ENCODE results near the gene SSR3. TPM values are rescaled to one million over a fixed set of nuclear protein-coding genes. Genes with fewer than 3 reads are reported as not detected.
A peak's percentile ranks its signal among the peaks of the same experiment; 100 is the strongest.

The SSR3 gene
- total RNA-seq, 1 experiment from 2014 or later, result 197 TPM

DNA sequence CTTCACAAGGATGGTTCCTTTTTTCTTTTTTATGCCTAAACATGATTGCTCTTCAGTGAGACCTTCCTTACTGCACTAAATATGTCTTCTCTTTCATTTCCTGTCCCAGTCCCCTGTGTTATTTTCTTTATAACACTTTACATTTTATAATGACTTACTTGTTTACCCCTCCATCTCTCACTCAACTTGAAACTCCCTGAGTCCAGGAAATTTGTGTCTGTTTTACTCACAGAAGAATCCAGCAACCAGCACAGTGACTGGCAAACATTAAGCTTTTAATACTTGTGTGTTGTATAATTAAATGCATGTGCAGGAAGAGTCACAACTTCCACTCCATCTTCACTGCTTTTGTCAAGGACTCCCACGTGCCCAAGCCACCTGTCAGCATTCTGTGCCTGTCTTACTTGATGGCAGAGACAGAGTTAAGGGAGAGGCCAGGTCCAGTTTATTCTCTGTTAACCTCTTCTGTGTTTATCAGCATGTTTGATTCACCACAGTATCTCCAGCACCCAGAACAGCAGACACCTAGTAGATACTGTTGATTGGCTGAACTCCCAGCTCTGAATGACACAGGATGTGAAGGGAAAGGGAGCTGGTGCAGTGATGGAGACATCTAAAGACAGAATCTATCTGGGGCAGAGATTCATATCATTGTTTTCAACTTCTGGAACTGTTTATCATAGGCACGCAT is 42.8 kb downstream of the SSR3 start:
- H3K4me1 ChIP-seq (ENCODE audit: low read length), result no peaks in the 10 kb centered on the region
- no peaks in the 10 kb centered on the region for H3K27me3 ChIP-seq (ENCODE audit: low read length)
- no peaks in the 10 kb centered on the region for H3K9me2 ChIP-seq (replicated peaks; ENCODE audit: insufficient read depth, low read length)
- no peak overlapping the region for H3K27ac ChIP-seq (ENCODE audit: low read length)
- H3K79me2 ChIP-seq (ENCODE audit: low read length), result no peaks in the 10 kb centered on the region
- no peaks in the 10 kb centered on the region for H3K36me3 ChIP-seq (ENCODE audit: insufficient read depth, low read length)
- H3K9ac ChIP-seq (ENCODE audit: low read length), result no peak overlapping the region
- no peaks in the 10 kb centered on the region for H4K20me1 ChIP-seq (ENCODE audit: insufficient read depth, low read depth, low read length)
- H3K4me3 ChIP-seq (ENCODE audit: low read length), result no peak overlapping the region
- DNase-seq, result no peak
- no peak overlapping the region for H2AFZ ChIP-seq (ENCODE audit: low read length)
- H3K9me3 ChIP-seq (ENCODE audit: low read length), result no peaks in the 10 kb centered on the region
- no peak overlapping the region for H3K4me2 ChIP-seq (ENCODE audit: low read depth, low read length, poor library complexity, severe bottlenecking)

DNA sequence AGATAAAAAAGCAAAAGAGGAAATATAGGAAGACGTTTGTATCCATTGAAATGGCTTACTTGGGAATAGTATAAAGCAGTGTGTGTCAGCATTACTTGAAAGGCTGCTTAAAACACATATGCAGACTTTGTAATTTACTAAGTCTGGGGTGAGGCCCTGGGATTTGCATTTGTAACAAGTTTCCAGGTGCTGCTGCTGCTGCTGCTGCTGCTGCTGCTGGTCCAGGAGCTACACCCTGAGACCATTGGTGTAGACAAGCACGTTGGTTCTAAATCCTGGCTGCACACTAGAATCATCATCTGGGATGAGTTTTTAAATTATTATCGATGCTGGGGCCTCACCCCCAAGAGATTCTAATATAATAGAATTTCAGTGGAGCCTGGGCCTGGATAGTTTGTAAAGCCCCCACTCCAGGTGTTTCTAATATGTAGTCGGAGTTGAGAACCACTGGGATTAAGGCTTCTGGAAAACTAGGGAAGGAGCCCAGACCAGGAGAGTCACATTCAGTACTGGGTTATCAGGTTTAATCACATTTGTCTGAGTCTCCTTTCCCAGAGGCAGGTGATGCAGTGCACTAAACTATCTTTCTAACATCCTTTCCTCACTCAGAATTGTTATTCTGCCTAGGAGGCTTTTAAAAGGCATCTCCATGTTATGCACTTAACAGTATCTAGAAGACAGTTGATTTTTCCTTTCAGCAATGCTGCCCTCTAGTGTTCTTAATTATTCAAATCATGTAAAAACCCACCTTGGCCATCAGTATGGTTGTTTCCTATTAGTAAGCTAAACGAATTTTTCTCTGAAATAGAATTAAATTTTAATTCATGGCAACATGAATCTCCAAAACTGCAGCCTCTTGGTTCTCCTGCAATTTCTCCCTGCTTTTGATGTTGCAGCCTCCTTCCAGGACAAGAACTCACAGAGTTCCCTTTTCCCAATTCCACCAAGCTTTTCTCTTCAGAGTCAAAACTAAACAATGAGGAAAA is 45.4 kb downstream of the SSR3 start:
- no peaks in the 10 kb centered on the region for H3K9me3 ChIP-seq (ENCODE audit: low read length)
- H3K4me3 ChIP-seq (ENCODE audit: low read length), result no peak overlapping the region
- H3K36me3 ChIP-seq (ENCODE audit: insufficient read depth, low read length), result no peaks in the 10 kb centered on the region
- no peak overlapping the region for H2AFZ ChIP-seq (ENCODE audit: low read length)
- H3K27ac ChIP-seq (ENCODE audit: low read length), result no peak overlapping the region
- H3K9ac ChIP-seq (ENCODE audit: low read length), result no peak overlapping the region
- H4K20me1 ChIP-seq (ENCODE audit: insufficient read depth, low read depth, low read length), result no peaks in the 10 kb centered on the region
- H3K27me3 ChIP-seq (ENCODE audit: low read length), result no peaks in the 10 kb centered on the region
- H3K79me2 ChIP-seq (ENCODE audit: low read length), result no peaks in the 10 kb centered on the region
- H3K9me2 ChIP-seq (replicated peaks; ENCODE audit: insufficient read depth, low read length), result no peaks in the 10 kb centered on the region
- H3K4me1 ChIP-seq (ENCODE audit: low read length), result no peaks in the 10 kb centered on the region
- no peak overlapping the region for H3K4me2 ChIP-seq (ENCODE audit: low read depth, low read length, poor library complexity, severe bottlenecking)
- DNase-seq, result peak; percentile 86

DNA sequence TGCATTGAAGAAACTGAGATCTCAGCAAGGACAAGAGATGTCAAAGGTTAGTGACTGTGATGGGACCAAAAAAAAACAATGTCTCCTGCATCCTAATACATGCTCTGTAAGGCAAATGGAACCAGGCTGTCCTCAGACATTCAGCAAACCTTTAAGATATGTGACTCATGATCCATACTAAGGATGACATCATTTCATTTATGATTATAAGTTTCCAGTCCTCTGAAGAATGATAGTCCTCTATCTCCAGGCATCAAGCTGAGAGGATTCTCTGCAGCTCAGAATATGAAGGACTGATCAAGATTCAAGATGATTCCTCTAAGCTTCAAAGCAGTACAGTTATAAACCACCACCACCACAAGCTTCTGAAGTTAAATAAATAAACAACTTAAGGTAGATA is 47.6 kb downstream of the SSR3 start:
- H3K4me1 ChIP-seq (ENCODE audit: low read length), result no peaks in the 10 kb centered on the region
- H3K79me2 ChIP-seq (ENCODE audit: low read length), result no peaks in the 10 kb centered on the region
- DNase-seq, result no peak
- no peak overlapping the region for H2AFZ ChIP-seq (ENCODE audit: low read length)
- H3K4me2 ChIP-seq (ENCODE audit: low read depth, low read length, poor library complexity, severe bottlenecking), result no peak overlapping the region
- H3K27ac ChIP-seq (ENCODE audit: low read length), result no peak overlapping the region
- no peak overlapping the region for H3K9ac ChIP-seq (ENCODE audit: low read length)
- no peaks in the 10 kb centered on the region for H4K20me1 ChIP-seq (ENCODE audit: insufficient read depth, low read depth, low read length)
- H3K9me2 ChIP-seq (replicated peaks; ENCODE audit: insufficient read depth, low read length), result no peaks in the 10 kb centered on the region
- H3K9me3 ChIP-seq (ENCODE audit: low read length), result no peaks in the 10 kb centered on the region; the same call in 1 of the 2 replicates
- no peak overlapping the region for H3K4me3 ChIP-seq (ENCODE audit: low read length)
- no peaks in the 10 kb centered on the region for H3K27me3 ChIP-seq (ENCODE audit: low read length)
- H3K36me3 ChIP-seq (ENCODE audit: insufficient read depth, low read length), result no peaks in the 10 kb centered on the region

DNA sequence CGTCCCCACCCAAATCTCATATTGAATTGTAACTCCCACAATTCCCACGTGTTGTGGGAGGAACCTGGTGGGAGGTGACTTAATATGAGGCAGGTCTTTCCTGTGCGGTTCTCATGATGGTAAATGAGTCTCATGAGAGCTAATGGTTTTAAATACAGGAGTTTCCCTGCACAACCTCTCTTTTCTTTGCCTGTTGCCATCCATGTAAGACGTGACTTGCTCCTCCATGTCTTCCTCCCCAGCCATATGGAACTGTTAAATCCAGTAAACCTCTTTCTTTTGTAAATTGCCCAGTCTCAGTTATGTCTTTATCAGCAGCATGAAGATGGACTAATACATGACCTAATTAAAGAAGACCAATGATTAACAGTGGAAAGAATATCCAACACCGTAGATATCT is 56.6 kb downstream of the SSR3 start:
- H2AFZ ChIP-seq (ENCODE audit: low read length), result no peak overlapping the region

DNA sequence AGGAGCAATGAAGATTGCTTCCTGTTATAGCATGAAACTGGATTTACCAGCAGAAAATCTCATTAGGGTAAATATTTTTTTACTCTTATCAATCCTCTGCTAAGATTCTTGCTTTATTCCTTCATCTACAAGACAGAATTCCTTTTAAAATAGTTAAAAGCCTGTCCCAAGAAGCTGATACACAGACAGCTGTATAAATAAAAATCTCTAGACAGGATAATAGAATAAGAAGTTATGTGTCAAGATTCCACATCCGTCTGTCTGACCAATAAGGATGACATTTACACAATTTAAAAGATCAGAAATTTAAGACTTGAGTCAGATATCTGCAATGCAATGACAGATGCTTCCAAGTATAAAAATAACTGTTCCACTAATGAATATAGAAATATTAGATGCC is 57.6 kb downstream of the SSR3 start:
- H3K9ac ChIP-seq (ENCODE audit: low read length), result no peak overlapping the region
- H3K4me2 ChIP-seq (ENCODE audit: low read depth, low read length, poor library complexity, severe bottlenecking), result no peak overlapping the region
- H2AFZ ChIP-seq (ENCODE audit: low read length), result no peak overlapping the region
- no peaks in the 10 kb centered on the region for H3K79me2 ChIP-seq (ENCODE audit: low read length)
- H3K36me3 ChIP-seq (ENCODE audit: insufficient read depth, low read length), result no peaks in the 10 kb centered on the region
- DNase-seq, result no peak
- H4K20me1 ChIP-seq (ENCODE audit: insufficient read depth, low read depth, low read length), result no peaks in the 10 kb centered on the region
- no peaks in the 10 kb centered on the region for H3K9me2 ChIP-seq (replicated peaks; ENCODE audit: insufficient read depth, low read length)
- H3K4me3 ChIP-seq (ENCODE audit: low read length), result no peak overlapping the region
- H3K9me3 ChIP-seq (ENCODE audit: low read length), result no peaks in the 10 kb centered on the region
- H3K27me3 ChIP-seq (ENCODE audit: low read length), result no peaks in the 10 kb centered on the region; the same call in 1 of the 2 replicates
- no peaks in the 10 kb centered on the region for H3K4me1 ChIP-seq (ENCODE audit: low read length)
- H3K27ac ChIP-seq (ENCODE audit: low read length), result no peak overlapping the region

More for the DNA sequence above, 56.6 kb downstream of the SSR3 start:
- H3K36me3 ChIP-seq (ENCODE audit: insufficient read depth, low read length), result no peaks in the 10 kb centered on the region
- H3K9me3 ChIP-seq (ENCODE audit: low read length), result no peaks in the 10 kb centered on the region
- no peaks in the 10 kb centered on the region for H3K4me1 ChIP-seq (ENCODE audit: low read length)
- no peaks in the 10 kb centered on the region; the same call in 1 of the 2 replicates for H3K27me3 ChIP-seq (ENCODE audit: low read length)
- no peak overlapping the region for H3K4me3 ChIP-seq (ENCODE audit: low read length)
- H4K20me1 ChIP-seq (ENCODE audit: insufficient read depth, low read depth, low read length), result no peaks in the 10 kb centered on the region
- H3K9ac ChIP-seq (ENCODE audit: low read length), result no peak overlapping the region
- H3K9me2 ChIP-seq (replicated peaks; ENCODE audit: insufficient read depth, low read length), result no peaks in the 10 kb centered on the region
- no peak overlapping the region for H3K4me2 ChIP-seq (ENCODE audit: low read depth, low read length, poor library complexity, severe bottlenecking)
- H3K27ac ChIP-seq (ENCODE audit: low read length), result no peak overlapping the region
- no peak for DNase-seq
- H3K79me2 ChIP-seq (ENCODE audit: low read length), result no peaks in the 10 kb centered on the region

DNA sequence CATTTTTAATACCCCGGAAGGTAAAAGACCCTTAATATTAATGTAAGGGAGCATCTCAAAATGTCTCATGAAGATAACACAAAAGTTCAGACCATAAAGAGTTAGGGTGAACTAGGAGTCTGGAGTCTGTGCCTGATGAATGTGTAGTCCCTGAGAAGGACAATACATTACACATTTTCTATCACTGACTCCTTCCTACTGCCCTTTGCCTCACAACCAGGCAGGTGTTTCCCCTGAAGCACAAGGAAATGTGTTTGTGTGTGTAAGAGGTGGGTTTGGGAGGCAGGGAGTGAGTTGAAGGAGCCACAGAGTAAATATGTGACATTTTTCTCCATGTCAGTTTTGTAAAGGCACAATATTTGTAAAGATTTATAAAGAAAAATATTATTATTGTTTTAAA is 59.1 kb downstream of the SSR3 start:
- no peak for DNase-seq
- Histone ChIP-seq H3K4me2 (ENCODE audit: low read depth, low read length, poor library complexity, severe bottlenecking) (no peak overlapping the region), H3K36me3 (ENCODE audit: insufficient read depth, low read length) (no peaks in the 10 kb centered on the region), H2AFZ (ENCODE audit: low read length) (no peak overlapping the region), H3K9me3 (ENCODE audit: low read length) (no peaks in the 10 kb centered on the region), H4K20me1 (ENCODE audit: insufficient read depth, low read depth, low read length) (no peaks in the 10 kb centered on the region), H3K9ac (ENCODE audit: low read length) (no peak overlapping the region), H3K27ac (ENCODE audit: low read length) (no peak overlapping the region), H3K4me1 (ENCODE audit: low read length) (no peaks in the 10 kb centered on the region), H3K9me2 (replicated peaks; ENCODE audit: insufficient read depth, low read length) (no peaks in the 10 kb centered on the region), H3K4me3 (ENCODE audit: low read length) (no peak overlapping the region), H3K79me2 (ENCODE audit: low read length) (no peaks in the 10 kb centered on the region), H3K27me3 (ENCODE audit: low read length) (no peaks in the 10 kb centered on the region; the same call in 1 of the 2 replicates)

DNA sequence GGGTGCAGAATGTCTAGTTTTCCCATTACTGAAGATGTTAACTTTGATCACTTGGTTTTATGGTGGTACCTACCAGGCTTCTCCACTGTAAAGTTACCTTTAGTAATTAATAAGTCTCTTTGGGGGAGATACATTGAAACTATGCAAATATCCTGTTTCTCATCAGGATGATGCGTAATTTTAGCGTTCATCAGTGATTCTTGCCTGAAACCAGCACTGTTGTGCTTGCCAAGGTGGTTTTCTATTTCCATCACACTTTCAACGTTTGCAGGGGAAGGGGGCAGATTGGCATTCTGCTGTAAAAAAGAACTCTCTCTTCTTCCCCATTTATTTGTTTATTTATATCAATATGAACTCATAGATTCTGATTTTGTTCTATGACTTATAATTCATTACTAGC is 61.0 kb downstream of the SSR3 start:
- no peaks in the 10 kb centered on the region for H3K9me3 ChIP-seq (ENCODE audit: low read length)
- H3K4me3 ChIP-seq (ENCODE audit: low read length), result no peak overlapping the region
- no peaks in the 10 kb centered on the region for H3K4me1 ChIP-seq (ENCODE audit: low read length)
- H3K9me2 ChIP-seq (replicated peaks; ENCODE audit: insufficient read depth, low read length), result no peaks in the 10 kb centered on the region
- H3K9ac ChIP-seq (ENCODE audit: low read length), result no peak overlapping the region
- no peak for DNase-seq
- H4K20me1 ChIP-seq (ENCODE audit: insufficient read depth, low read depth, low read length), result no peaks in the 10 kb centered on the region
- no peak overlapping the region for H3K4me2 ChIP-seq (ENCODE audit: low read depth, low read length, poor library complexity, severe bottlenecking)
- H3K36me3 ChIP-seq (ENCODE audit: insufficient read depth, low read length), result no peaks in the 10 kb centered on the region
- H3K27ac ChIP-seq (ENCODE audit: low read length), result no peak overlapping the region
- H2AFZ ChIP-seq (ENCODE audit: low read length), result no peak overlapping the region
- H3K79me2 ChIP-seq (ENCODE audit: low read length), result no peaks in the 10 kb centered on the region
- H3K27me3 ChIP-seq (ENCODE audit: low read length), result no peaks in the 10 kb centered on the region; the same call in 1 of the 2 replicates

DNA sequence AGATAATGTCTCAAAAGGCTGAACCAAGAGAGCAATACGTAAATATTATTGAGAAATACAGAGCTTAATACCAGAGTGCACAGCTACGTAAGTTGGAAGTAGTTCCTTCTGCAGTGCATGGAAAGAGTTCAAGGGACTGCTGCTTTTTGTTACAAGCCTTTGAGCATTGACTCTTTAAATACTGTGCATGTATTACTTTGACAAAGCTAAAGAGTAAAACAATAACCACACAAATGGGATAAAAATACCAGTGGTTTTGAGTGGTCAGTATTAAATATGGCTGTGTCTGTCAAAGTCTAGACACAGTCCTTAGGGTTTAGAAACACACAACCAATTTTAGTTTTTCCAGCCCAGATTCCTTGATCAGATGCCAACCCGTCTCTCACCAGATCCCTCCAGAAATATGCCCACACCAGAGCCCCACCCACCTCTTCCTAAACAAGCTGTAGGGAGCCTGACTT is 62.1 kb downstream of the SSR3 start:
- Histone ChIP-seq H3K27me3 (ENCODE audit: low read length) (no peaks in the 10 kb centered on the region), H3K9me3 (ENCODE audit: low read length) (no peaks in the 10 kb centered on the region), H3K9me2 (replicated peaks; ENCODE audit: insufficient read depth, low read length) (no peaks in the 10 kb centered on the region), H3K9ac (ENCODE audit: low read length) (no peak overlapping the region), H3K4me2 (ENCODE audit: low read depth, low read length, poor library complexity, severe bottlenecking) (no peak overlapping the region), H3K4me1 (ENCODE audit: low read length) (no peaks in the 10 kb centered on the region), H4K20me1 (ENCODE audit: insufficient read depth, low read depth, low read length) (no peaks in the 10 kb centered on the region), H3K36me3 (ENCODE audit: insufficient read depth, low read length) (no peaks in the 10 kb centered on the region), H3K27ac (ENCODE audit: low read length) (no peak overlapping the region), H3K4me3 (ENCODE audit: low read length) (no peak overlapping the region), H2AFZ (ENCODE audit: low read length) (no peak overlapping the region), H3K79me2 (ENCODE audit: low read length) (no peaks in the 10 kb centered on the region)
- DNase-seq, result no peak
